K562 (cell line): ENCODE data around the gene ATF3. TPM values are rescaled to one million over a fixed set of nuclear protein-coding genes. Genes with fewer than 3 reads are reported as not detected.
A peak's percentile ranks its signal among the peaks of the same experiment; 100 is the strongest.

Experiments
- ATAC-seq: fragments of 200-7000 bp; cut with Tn5 transposase; 3 replicates; pipeline ENCODE4 v1.9.1; 2020; ENCODE audit warnings: moderate library complexity
- BruUV-seq: library from RNA; stranded (reverse); fragments of 400-500 nt; replicated peaks from 2 replicates; lab custom pipeline; 2021; lab: Mats Ljungman, UMichigan
- CTCF ChIA-PET: fragments of 300-600 bp; formaldehyde crosslinking; extraction: SDS; loops from one replicate; lab custom pipeline; 2021; ENCODE audit warnings: low intra/inter-chr PET ratio; lab: Yijun Ruan, JAX
- POLR2A ChIA-PET: fragments of 300-600, 350-650 bp; sonication (Branson Sonifier 250); formaldehyde crosslinking; extraction: SDS; loops from one replicate; lab custom pipeline; 2021; ENCODE audit warnings: antibody characterized with exemption, inconsistent platforms; lab: Yijun Ruan, JAX
- DNase-seq, 4 experiments: peaks; one replicate each; pipeline versions ENCODE4 v3.0.0 to v3.0.0-alpha.2; 2011 to 2018; ENCODE audit warnings: low spot score in 3 of 4, mixed read lengths in 3 of 4; ENCODE audit errors: extremely low read depth in 1 of 4
- FAIRE-seq: peaks from 2 replicates; lab custom pipeline; 2011; peaks lifted over from hg19 to GRCh38; lab: Jason Lieb, UNC
- H2AFZ ChIP-seq: 2 replicates; pipeline ENCODE4 v1.6.0; 2011; ENCODE audit warnings: low read depth, low read length, control low read depth, inconsistent platforms
- H3K27ac ChIP-seq: fragments of 200-600 bp; 3 replicates; pipeline ENCODE4 v1.8.0; 2011; ENCODE audit warnings: low read depth, mild to moderate bottlenecking, control low read depth, inconsistent platforms, low read length, moderate library complexity, mixed read lengths; ENCODE audit errors: extremely low read depth
- H3K27me3 ChIP-seq, 2 experiments: fragments of 300-600 bp in 1 of 2; 2 replicates in 1 of 2; 3 replicates in 1 of 2; pipeline versions ENCODE4 v1.6.0 to v1.8.0; 2011; ENCODE audit warnings: inconsistent platforms in 2 of 2, low read length in 2 of 2, mild to moderate bottlenecking in 1 of 2, mixed read lengths in 1 of 2, moderate library complexity in 1 of 2; ENCODE audit not compliant: control insufficient read depth in 2 of 2, insufficient read depth in 2 of 2
- H3K36me3 ChIP-seq: fragments of 300-600 bp; 3 replicates; pipeline ENCODE4 v1.8.0; 2011; ENCODE audit warnings: mild to moderate bottlenecking, low read length, inconsistent platforms; ENCODE audit not compliant: control insufficient read depth, insufficient read depth
- H3K4me1 ChIP-seq, 2 experiments: fragments of 200-600 bp in 1 of 2; replicated peaks in 1 of 2; 2 replicates in 1 of 2; 3 replicates in 1 of 2; pipeline versions ENCODE4 v1.5.1 to v1.8.0; 2011; ENCODE audit warnings: inconsistent platforms in 2 of 2, low read length in 2 of 2, mild to moderate bottlenecking in 1 of 2, mixed read lengths in 1 of 2, moderate library complexity in 1 of 2; ENCODE audit not compliant: control insufficient read depth in 2 of 2, insufficient read depth in 2 of 2
- H3K4me2 ChIP-seq: 2 replicates; pipeline ENCODE4 v1.6.1; 2011; ENCODE audit warnings: low read length, control low read depth, inconsistent platforms, mixed read lengths; ENCODE audit not compliant: insufficient read depth
- H3K4me3 ChIP-seq: fragments of 200-600 bp; sonication (generic), shearing (Covaris generic); 2 replicates; pipeline ENCODE4 v1.5.1; 2016; ENCODE audit warnings: control low read depth, inconsistent platforms
- H3K79me2 ChIP-seq: fragments of 200-600 bp; 3 replicates; pipeline ENCODE4 v1.8.0; 2011; ENCODE audit warnings: low read length, inconsistent platforms; ENCODE audit not compliant: control insufficient read depth, insufficient read depth
- H3K9ac ChIP-seq, 2 experiments: 2 replicates each; pipeline versions ENCODE4 v1.6.0 to v1.6.1; 2011; ENCODE audit warnings: low read depth in 2 of 2, low read length in 2 of 2, control low read depth in 1 of 2, inconsistent platforms in 1 of 2, mild to moderate bottlenecking in 1 of 2, mixed read lengths in 1 of 2; ENCODE audit not compliant: insufficient read depth in 1 of 2
- H3K9me1 ChIP-seq: one replicate; pipeline ENCODE4 v1.6.0; 2011; ENCODE audit warnings: inconsistent platforms, mild to moderate bottlenecking, low read length, moderate library complexity; ENCODE audit not compliant: control insufficient read depth, insufficient read depth
- H3K9me3 ChIP-seq: replicated peaks from 2 replicates; pipeline ENCODE4 v1.5.1; 2011; ENCODE audit warnings: low read depth, low read length, inconsistent platforms; ENCODE audit not compliant: control insufficient read depth, insufficient read depth
- H4K20me1 ChIP-seq: replicated peaks from 2 replicates; pipeline ENCODE4 v1.6.1; 2011; ENCODE audit warnings: low read length, inconsistent platforms, mixed read lengths; ENCODE audit not compliant: control insufficient read depth, insufficient read depth
- ATF1 ChIP-seq, 2 experiments: fragments of 450-650 bp in 1 of 2; IDR thresholded peaks; 2 replicates each; pipeline ENCODE4 v1.6.1; 2016; ENCODE audit warnings: missing compliant biosample characterization in 1 of 2, missing genetic modification characterization in 1 of 2
- CBX2 ChIP-seq: fragments of 200-600 bp; sonication (generic); IDR thresholded peaks from one replicate; pipeline ENCODE4 v1.6.1; 2012; ENCODE audit warnings: mild to moderate bottlenecking, low read length, inconsistent platforms; ENCODE audit not compliant: insufficient read depth, poor library complexity, severe bottlenecking
- FIP1L1 ChIP-seq: fragments of 200-400 bp; formaldehyde crosslinking; IDR thresholded peaks from 2 replicates; pipeline ENCODE4 v1.6.1; 2018; ENCODE audit warnings: mild to moderate bottlenecking, low read depth, low read length; ENCODE audit not compliant: poor library complexity, severe bottlenecking
- MIER1 ChIP-seq: fragments of 450-650 bp; IDR thresholded peaks from 2 replicates; pipeline ENCODE4 v1.6.1; 2016; ENCODE audit warnings: antibody characterized with exemption, mild to moderate bottlenecking, low read depth
- NR2C2 ChIP-seq, 2 experiments: fragments of 200-800 bp in 1 of 2; sonication (Bioruptor generic) in 1 of 2; sonication (generic) in 1 of 2; formaldehyde crosslinking in 1 of 2; IDR thresholded peaks; 2 replicates each; pipeline versions ENCODE4 v1.6.1 to v1.8.0; 2016 to 2022; ENCODE audit warnings: mild to moderate bottlenecking in 1 of 2, missing compliant biosample characterization in 1 of 2, missing genetic modification characterization in 1 of 2, missing genetic modification reagents in 1 of 2
- RFX1 ChIP-seq: fragments of 450-650 bp; IDR thresholded peaks from 2 replicates; pipeline ENCODE4 v1.6.1; 2016; ENCODE audit warnings: mild to moderate bottlenecking, moderate library complexity
- SREBF2 ChIP-seq: sonication (generic); formaldehyde crosslinking; IDR thresholded peaks from 2 replicates; pipeline ENCODE4 v1.4.0; 2020; ENCODE audit warnings: mild to moderate bottlenecking, missing genetic modification reagents
- STAT5B ChIP-seq: fragments of 250-450 bp; sonication (Bioruptor Pico); IDR thresholded peaks from 2 replicates; pipeline ENCODE4 v1.8.0; 2021; ENCODE audit warnings: mild to moderate bottlenecking, inconsistent platforms
- TEAD2 ChIP-seq: fragments of 450-650 bp; IDR thresholded peaks from 2 replicates; pipeline ENCODE4 v1.6.1; 2016; ENCODE audit warnings: missing genetic modification characterization, control low read depth, missing compliant biosample characterization
- ZNF311 ChIP-seq: fragments of 250-450 bp; sonication (Bioruptor Pico); IDR thresholded peaks from 2 replicates; pipeline ENCODE4 v1.4.0; 2020; ENCODE audit warnings: mild to moderate bottlenecking, moderate library complexity
- ZNF717 ChIP-seq: fragments of 250-450 bp; sonication (Bioruptor Pico); IDR thresholded peaks from 2 replicates; pipeline ENCODE4 v1.5.0; 2021
- ZNF785 ChIP-seq: fragments of 250-450 bp; sonication (Bioruptor Pico); IDR thresholded peaks from 2 replicates; pipeline ENCODE4 v1.4.0; 2020; ENCODE audit warnings: mild to moderate bottlenecking
- WGBS: fragments of 100-300 bp; shearing (Covaris generic); methylation state at CpG from one replicate; pipeline ENCODE4 v1.1.6; 2016; ENCODE audit warnings: low coverage, mixed read lengths; ENCODE audit not compliant: insufficient coverage; ENCODE audit errors: missing lambda C conversion rate; 5-methylcytosine and 5-hydroxymethylcytosine counted together
- in situ Hi-C: fragments of 300-500 bp; cut with MboI; formaldehyde crosslinking; loops from 4 replicates; pipeline ENCODE4 v1.15.0; 2018; ENCODE audit warnings: inconsistent platforms, mixed read lengths
- intact Hi-C: fragments of 100-400 bp; cut with micrococcal nuclease; formaldehyde crosslinking; loops from 2 replicates; pipeline ENCODE4 v1.14.2; 2022
- polyA plus RNA-seq, 8 experiments: library from polyadenylated mRNA; depleted of rRNA in 4 of 8; stranded (reverse) in 5 of 8; unstranded in 3 of 8; fragments of >200 nt; fragmentation: Nextera tagmentation in 2 of 8; fragmentation: Illumina TruSeq in 1 of 8; extraction: Ambion mirVana in 2 of 8; extraction: Trizol in 1 of 8; gene quantifications; 2 replicates each; pipeline versions ENCODE4 v1.2.1 to v1.2.3, GENCODE V29; 2011 to 2014; ENCODE audit warnings: inconsistent platforms in 1 of 8, missing spikeins in 1 of 8
- total RNA-seq, 7 experiments: library from RNA; depleted of rRNA in 6 of 7; stranded (reverse); fragments of >200 nt in 6 of 7; fragmentation: Illumina TruSeq in 2 of 7; extraction: Trizol in 2 of 7; gene quantifications; 2 replicates each; pipeline versions ENCODE4 v1.2.1 to v1.2.3, GENCODE V29; 2011 to 2021; ENCODE audit warnings: low replicate concordance in 1 of 7
- TF ChIP-seq, protein P1 (sequence below): fragments of 250-450 bp; sonication (Bioruptor Pico); IDR thresholded peaks from 2 replicates; pipeline ENCODE4 v1.5.0; 2021; ENCODE audit warnings: mild to moderate bottlenecking, borderline replicate concordance

Gene ATF3
- total and polyA plus RNA-seq, 9 of the 15 experiments (the other 6 are each of a cell fraction or from before 2014, with no cell fraction given): 3.5 to 28.2 (median 19.8) TPM

- H3K27ac ChIP-seq: no peak overlapping the region
- ChIA-PET POLR2A (interaction anchor here (0.9 to 2.4 kb wide), 2 partner anchors 12 to 14 kb away, joined by 7 to 9 read pairs; partner anchors contain the start of gene ATF3), CTCF (no interaction called here)
- no peak overlapping the region for H3K9ac ChIP-seq
- intact Hi-C loops: no loop called here
- TF ChIP-seq FIP1L1: no peak
- no peaks in the 10 kb centered on the region for H3K36me3 ChIP-seq
- H3K9me3 ChIP-seq: no peaks in the 10 kb centered on the region
- H3K4me1 ChIP-seq: peaks cover 0 to 9% of the 10 kb centered on the region in 2 experiments; a peak in 3 of 5 replicates
- FAIRE-seq: no peak
- no peak for ATAC-seq
- no peaks in the 10 kb centered on the region for H3K79me2 ChIP-seq
- no peaks in the 10 kb centered on the region for H3K9me1 ChIP-seq
- no TSS peak for BruUV-seq
- no peak for DNase-seq
- H3K27me3 ChIP-seq: peaks cover 14 to 21% of the 10 kb centered on the region in 2 experiments
- H3K4me3 ChIP-seq: no peak overlapping the region
- 7% methylated on average over 3 of the region's 3 CpGs for WGBS
- in situ Hi-C loops: loop anchor here (5.0 kb wide), 1 partner anchor 117 kb away; no protein-coding TSS in a partner anchor
- no peak overlapping the region for H2AFZ ChIP-seq
- H3K4me2 ChIP-seq: no peak overlapping the region
- no peaks in the 10 kb centered on the region for H4K20me1 ChIP-seq
Observed at GRCh38 chr1:212594640-212595039, 13.9 kb upstream of the ATF3 start.

- BruUV-seq: no TSS peak
- ChIA-PET POLR2A (interaction anchor here (2.4 kb wide), 1 partner anchor 13 kb away, joined by 9 read pairs; the partner anchor contains the start of gene ATF3), CTCF (no interaction called here)
- Histone ChIP-seq H3K4me1 (peaks cover 0 to 9% of the 10 kb centered on the region in 2 experiments; a peak in 3 of 5 replicates), H3K9me1 (no peaks in the 10 kb centered on the region), H3K4me2 (no peak overlapping the region), H3K9me3 (no peaks in the 10 kb centered on the region), H3K4me3 (no peak overlapping the region), H3K79me2 (no peaks in the 10 kb centered on the region), H3K27me3 (peaks cover 20 to 27% of the 10 kb centered on the region in 2 experiments), H3K36me3 (no peaks in the 10 kb centered on the region), H3K27ac (no peak overlapping the region), H3K9ac (no peak overlapping the region), H4K20me1 (no peaks in the 10 kb centered on the region), H2AFZ (no peak overlapping the region)
- in situ Hi-C loops (loop anchor here (5.0 kb wide), 1 partner anchor 118 kb away; no protein-coding TSS in a partner anchor), intact Hi-C loops (no loop called here)
- FAIRE-seq: no peak
- WGBS: 9% methylated on average over 8 of the region's 8 CpGs
- peak; percentile 26; the same call in 2 of the 3 replicates for ATAC-seq
- DNase-seq: no peak
- TF ChIP-seq ZNF311 (CRISPR knock-in tag) (no peak), MIER1 (no peak), ATF1 (CRISPR knock-in tag; IDR thresholded peaks at IDR 0.05) (no peak), ATF1 (tag; IDR thresholded peaks at IDR 0.05) (no peak), ZNF717 (CRISPR knock-in tag) (no peak), TEAD2 (tag) (no peak), NR2C2 (CRISPR knock-in tag; IDR thresholded peaks at IDR 0.05) (no peak), NR2C2 (tag; IDR thresholded peaks at IDR 0.05) (no peak), CBX2 (no peak), STAT5B (CRISPR knock-in tag) (no peak), SREBF2 (CRISPR knock-in tag) (no peak), RFX1 (peak; percentile 61), ZNF785 (CRISPR knock-in tag) (no peak)
- TF ChIP-seq, protein P1, sequence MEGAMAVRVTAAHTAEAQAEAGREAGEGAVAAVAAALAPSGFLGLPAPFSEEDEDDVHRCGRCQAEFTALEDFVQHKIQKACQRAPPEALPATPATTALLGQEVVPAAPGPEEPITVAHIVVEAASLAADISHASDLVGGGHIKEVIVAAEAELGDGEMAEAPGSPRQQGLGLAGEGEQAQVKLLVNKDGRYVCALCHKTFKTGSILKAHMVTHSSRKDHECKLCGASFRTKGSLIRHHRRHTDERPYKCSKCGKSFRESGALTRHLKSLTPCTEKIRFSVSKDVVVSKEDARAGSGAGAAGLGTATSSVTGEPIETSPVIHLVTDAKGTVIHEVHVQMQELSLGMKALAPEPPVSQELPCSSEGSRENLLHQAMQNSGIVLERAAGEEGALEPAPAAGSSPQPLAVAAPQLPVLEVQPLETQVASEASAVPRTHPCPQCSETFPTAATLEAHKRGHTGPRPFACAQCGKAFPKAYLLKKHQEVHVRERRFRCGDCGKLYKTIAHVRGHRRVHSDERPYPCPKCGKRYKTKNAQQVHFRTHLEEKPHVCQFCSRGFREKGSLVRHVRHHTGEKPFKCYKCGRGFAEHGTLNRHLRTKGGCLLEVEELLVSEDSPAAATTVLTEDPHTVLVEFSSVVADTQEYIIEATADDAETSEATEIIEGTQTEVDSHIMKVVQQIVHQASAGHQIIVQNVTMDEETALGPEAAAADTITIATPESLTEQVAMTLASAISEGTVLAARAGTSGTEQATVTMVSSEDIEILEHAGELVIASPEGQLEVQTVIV (CRISPR knock-in tag): no peak
Observed at GRCh38 chr1:212595229-212595628, 13.3 kb upstream of the ATF3 start.
